GM12864 (cell line): ENCODE data around the gene OXSM.
A peak's percentile ranks its signal among the peaks of the same experiment; 100 is the strongest.

Experiments
- DNase-seq: peaks from one replicate; pipeline ENCODE4 v3.0.0-alpha.2; 2011; ENCODE audit warnings: low read depth
- H3K4me3 ChIP-seq: 2 replicates; pipeline ENCODE4 v1.5.1; 2011; ENCODE audit warnings: mild to moderate bottlenecking, low read depth, low read length, control low read depth
- TF ChIP-seq, protein P1 (sequence below): IDR thresholded peaks from 2 replicates; pipeline ENCODE4 v1.5.1; 2011; ENCODE audit warnings: low read depth, mild to moderate bottlenecking, moderate library complexity, low read length, control low read depth, inconsistent platforms; ENCODE audit errors: missing control alignments

OXSM gene

DNA sequence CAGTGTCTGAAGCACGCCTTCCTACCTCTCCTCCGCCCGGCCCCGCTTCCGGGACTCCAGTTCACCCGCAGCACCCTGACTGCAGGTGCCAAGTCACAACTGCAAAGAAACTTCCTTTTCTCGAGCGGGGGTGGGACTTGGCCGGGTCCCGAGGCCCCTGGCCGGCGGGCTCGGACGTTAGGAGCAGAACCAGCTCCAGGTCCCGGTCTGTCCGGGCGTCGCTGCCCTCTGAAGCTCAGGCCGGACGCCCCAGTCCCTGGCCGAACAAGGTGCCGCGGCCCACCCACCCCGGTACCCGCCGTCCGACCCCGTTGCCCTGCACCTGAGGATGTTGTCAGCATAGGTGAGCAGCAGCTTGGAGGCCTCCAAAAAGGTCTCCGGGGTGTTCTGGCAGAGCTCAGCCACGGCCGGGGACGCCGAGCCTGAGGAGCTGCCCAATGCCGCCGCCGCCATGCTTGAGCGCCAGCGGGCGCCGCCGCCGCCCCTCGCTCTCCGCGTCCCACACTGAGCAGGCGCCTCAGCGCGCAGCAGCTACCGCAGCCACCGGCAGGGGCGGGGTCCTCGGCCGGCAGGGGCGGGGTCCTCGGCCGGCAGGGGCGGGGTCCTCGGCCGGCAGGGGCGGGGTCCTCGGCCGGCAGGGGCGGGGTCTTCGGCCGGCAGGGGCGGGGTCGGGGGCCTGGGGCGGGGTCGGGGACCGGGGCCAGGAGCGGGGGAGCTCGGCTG lies 6.8 kb upstream of the OXSM start, which contains the start of gene NGLY1:
Gene NGLY1 (minus strand): TSS at position 506 of the 723 bp plus-strand sequence. CDS start 53 bp downstream, at position 453.
- peak; percentile 60 for DNase-seq
- H3K4me3 ChIP-seq: peak within 1 kb of the TSS; percentile 78
- TF ChIP-seq, protein P1, sequence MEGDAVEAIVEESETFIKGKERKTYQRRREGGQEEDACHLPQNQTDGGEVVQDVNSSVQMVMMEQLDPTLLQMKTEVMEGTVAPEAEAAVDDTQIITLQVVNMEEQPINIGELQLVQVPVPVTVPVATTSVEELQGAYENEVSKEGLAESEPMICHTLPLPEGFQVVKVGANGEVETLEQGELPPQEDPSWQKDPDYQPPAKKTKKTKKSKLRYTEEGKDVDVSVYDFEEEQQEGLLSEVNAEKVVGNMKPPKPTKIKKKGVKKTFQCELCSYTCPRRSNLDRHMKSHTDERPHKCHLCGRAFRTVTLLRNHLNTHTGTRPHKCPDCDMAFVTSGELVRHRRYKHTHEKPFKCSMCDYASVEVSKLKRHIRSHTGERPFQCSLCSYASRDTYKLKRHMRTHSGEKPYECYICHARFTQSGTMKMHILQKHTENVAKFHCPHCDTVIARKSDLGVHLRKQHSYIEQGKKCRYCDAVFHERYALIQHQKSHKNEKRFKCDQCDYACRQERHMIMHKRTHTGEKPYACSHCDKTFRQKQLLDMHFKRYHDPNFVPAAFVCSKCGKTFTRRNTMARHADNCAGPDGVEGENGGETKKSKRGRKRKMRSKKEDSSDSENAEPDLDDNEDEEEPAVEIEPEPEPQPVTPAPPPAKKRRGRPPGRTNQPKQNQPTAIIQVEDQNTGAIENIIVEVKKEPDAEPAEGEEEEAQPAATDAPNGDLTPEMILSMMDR: no peak

DNA sequence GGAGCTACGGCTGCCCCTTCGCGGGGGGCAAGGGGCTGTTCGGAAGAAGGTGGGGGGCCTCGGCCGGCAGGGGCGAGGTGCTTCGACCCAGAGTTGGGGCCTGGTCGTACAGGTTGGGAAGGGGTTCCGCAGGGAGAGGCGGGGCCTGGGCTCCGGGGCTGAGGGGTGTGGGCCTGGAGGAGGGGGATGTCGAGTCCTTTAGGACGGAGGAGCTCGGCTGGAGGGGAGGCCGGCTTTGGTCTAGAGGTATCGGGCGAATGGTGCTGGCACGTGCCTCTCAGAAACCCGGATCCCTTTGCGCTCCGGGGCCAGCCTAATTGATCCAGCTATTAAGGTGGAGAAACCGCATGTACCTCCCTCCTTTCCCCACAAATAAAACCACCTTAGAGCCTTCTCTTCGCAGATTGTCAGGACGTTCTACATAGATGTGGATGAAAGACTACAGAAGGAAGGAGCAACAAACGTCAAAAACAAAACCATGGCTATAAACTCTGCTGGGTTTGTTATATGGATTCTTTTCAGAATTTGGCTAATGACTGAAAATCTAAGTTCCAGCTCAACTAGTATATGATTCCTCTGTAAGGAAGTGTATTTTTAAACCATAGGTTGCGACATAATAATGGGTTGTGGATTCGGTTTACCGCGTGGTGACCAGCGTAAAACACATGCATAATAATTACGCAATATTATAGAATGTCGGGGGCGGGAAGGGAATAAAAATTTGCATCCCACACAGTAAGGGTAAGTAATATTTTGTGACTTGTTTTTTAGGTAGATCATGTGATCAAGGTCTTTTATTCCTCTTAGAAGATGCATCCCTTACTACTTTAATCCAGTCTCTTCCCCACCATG lies 6.0 kb upstream of the OXSM start:
- peak overlapping the region; percentile 70 for H3K4me3 ChIP-seq
- no peak for DNase-seq
- TF ChIP-seq, protein P1: no peak

DNA sequence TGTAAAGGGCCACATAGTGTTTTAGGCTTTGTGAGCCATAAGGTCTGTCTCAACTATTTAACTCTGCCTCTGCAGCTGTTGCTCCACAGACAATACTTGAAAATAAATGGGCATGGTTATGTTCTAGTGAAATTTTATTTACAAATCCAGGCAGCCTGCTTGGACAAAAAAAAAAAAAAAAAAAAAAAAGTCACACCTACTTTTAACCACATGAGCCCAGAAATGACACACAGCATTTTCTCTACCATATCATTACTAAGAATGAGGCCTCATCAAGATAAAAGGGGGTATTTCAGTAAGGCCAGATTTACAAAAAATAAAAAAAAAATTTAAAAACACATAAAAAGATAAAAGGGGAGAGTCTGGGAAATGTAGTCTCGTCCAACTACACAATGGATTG lies 4.9 kb upstream of the OXSM start:
- TF ChIP-seq, protein P1: no peak
- no peak for DNase-seq
- no peak overlapping the region for H3K4me3 ChIP-seq

DNA sequence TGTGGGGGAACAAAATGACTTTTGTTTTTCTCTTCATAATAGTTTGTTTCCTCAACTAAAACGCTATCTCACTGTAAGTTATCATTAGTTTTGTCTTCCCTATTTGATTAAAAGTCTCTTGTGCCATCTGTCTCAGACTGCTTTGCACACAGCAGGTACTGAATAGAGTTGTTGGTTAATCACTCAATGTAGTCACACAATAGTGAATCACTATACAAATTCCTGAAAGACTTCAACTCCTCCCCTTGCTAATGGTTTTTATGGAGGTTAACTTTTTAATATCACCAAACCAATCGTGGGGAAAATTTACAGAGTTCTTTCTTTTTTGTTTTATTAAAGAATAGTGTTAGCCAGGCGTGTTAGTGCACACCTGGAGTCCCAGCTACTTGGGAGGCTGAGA lies 4.1 kb upstream of the OXSM start:
- TF ChIP-seq, protein P1: no peak
- H3K4me3 ChIP-seq: no peak overlapping the region
- no peak for DNase-seq

DNA sequence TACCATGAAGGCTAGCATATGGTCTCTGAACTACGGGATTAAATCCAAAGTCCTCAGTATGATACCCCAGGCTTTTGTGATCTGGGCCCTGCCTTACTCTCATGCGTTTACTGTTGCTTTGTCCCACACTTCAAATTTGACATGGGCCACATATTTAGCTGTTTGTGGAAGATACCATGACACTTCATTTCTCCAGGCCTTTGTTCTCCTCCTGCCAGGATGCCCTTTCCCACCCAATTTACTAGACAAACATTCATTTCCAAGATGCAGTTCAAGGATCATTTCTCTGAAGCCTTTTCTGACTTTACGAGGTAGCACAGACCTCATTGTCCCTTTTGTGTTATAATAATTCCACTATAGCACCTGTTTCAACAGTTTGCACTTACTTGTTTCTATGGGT lies 2.2 kb upstream of the OXSM start:
- no peak overlapping the region for H3K4me3 ChIP-seq
- TF ChIP-seq, protein P1: no peak
- DNase-seq: no peak

DNA sequence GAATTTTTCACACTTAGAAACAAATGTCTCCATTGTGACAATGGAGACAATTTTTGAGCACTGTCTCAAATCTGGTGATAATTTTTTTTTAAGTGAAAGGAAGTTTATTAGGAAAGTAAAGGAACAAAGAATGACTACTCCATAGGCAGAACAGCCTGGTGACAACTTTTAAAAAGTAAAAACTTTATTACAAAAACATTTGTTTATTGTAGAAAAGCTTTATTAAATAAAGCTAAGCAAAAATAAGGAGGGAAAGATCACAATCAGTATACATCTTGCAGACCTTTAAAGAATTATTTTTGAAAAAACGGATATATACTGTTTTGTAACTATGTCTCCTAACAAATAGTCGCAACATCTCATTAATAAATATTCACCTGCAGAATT lies 688 bp upstream of the OXSM start:
- TF ChIP-seq, protein P1: no peak
- DNase-seq: no peak
- H3K4me3 ChIP-seq: peak overlapping the region; percentile 63

DNA sequence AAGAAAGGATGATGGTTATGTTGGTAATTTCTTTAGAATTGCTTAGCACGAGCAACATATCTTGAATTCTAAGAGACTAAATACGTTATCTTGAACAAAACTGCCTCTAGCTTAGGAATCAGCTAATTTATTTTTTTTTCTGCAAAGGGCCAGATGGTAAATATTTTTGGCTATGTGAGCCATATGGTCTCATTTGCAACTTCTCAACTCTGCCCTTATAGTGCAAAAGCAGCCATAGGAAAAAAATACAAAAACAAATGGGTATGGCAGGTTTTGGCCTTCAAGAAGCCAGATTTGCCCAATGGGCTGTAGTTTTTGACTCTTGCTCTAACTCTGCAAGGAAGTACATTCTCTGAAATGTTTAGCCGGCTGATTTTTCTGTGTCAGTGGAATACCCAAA lies 11.9 kb downstream of the OXSM start:
- TF ChIP-seq, protein P1: no peak
- H3K4me3 ChIP-seq: no peak overlapping the region
- no peak for DNase-seq
